GM12873 (cell line): Measurements from ENCODE around the gene DDX60.

Source experiments
- TF ChIP-seq, protein P1 (sequence below): IDR thresholded peaks from 2 replicates; pipeline ENCODE4 v1.5.1; 2012; ENCODE audit warnings: low read depth, mild to moderate bottlenecking, moderate library complexity, low read length, control low read depth; ENCODE audit not compliant: insufficient read depth; ENCODE audit errors: missing control alignments

The DDX60 gene

DNA sequence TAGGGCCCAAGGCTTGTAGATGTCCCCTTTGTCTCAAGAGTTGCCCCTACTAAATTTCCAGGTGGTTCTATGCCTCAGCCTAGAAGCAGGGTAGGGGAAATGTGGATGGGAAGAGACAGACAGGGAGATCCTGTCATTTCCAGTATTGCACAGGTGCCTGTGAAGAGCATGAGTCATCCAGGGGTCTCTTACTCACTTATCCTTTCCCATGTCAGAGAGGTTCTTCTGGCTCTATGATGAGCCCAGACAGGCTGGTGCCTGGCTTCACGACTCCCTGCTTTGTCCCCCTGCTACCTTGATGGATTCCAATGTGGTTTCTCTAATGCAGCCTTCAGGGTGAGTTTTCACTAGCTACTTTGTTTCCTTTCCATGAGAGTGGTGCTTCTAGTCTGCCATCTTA, 35.2 kb upstream of the DDX60 start:
- TF ChIP-seq, protein P1, sequence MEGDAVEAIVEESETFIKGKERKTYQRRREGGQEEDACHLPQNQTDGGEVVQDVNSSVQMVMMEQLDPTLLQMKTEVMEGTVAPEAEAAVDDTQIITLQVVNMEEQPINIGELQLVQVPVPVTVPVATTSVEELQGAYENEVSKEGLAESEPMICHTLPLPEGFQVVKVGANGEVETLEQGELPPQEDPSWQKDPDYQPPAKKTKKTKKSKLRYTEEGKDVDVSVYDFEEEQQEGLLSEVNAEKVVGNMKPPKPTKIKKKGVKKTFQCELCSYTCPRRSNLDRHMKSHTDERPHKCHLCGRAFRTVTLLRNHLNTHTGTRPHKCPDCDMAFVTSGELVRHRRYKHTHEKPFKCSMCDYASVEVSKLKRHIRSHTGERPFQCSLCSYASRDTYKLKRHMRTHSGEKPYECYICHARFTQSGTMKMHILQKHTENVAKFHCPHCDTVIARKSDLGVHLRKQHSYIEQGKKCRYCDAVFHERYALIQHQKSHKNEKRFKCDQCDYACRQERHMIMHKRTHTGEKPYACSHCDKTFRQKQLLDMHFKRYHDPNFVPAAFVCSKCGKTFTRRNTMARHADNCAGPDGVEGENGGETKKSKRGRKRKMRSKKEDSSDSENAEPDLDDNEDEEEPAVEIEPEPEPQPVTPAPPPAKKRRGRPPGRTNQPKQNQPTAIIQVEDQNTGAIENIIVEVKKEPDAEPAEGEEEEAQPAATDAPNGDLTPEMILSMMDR = no peak

DNA sequence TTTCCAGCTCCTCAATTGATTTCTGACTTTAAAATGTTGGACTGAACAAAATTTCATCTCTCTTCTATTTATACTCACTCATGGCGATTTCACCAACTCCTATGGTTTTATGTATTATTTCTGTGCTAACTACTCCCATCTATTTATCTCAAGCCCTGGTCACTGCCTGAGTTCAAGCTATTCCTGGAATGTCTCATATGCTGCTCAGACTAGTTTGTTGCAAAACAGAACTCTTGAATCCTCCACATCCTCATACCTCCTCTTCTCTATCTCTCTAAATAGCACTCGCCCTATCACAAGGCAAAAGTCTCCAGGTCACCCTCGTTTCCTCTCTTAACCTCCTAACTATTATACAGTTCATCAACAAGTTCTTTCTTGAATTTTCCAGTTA, 19.0 kb upstream of the DDX60 start:
- TF ChIP-seq, protein P1 = no peak

DNA sequence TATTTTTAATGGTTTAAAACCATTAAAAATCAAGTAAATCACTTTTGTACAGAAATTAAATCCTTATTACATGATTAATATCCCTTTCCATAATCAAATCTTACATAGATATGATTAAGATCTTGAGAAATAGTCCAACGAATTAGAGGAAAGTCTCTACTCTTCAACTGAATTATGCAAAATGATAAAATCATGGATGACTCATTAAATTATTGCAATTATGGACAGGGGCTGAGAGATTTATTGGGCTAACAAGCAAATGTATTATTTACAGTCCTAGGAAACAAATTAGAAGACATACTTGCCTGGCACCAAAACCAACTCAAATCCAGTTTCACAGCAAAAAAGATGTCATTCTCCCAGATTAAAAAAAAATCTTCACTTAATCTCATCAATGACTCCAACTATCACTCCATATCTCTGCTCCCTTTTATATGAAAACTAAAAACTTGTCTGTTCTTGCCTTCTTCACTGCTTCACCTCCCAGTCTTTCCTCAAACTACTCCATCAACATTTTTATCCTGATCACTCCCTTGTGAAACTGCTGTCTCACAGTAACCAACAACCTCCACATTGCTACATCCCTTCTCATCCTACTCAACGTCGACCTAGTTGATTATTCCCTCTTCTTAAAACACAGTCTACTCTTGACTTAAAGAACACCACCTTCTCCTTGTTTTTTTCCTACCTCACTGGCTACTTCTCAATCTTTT, 18.4 kb upstream of the DDX60 start:
- TF ChIP-seq, protein P1 = no peak

DNA sequence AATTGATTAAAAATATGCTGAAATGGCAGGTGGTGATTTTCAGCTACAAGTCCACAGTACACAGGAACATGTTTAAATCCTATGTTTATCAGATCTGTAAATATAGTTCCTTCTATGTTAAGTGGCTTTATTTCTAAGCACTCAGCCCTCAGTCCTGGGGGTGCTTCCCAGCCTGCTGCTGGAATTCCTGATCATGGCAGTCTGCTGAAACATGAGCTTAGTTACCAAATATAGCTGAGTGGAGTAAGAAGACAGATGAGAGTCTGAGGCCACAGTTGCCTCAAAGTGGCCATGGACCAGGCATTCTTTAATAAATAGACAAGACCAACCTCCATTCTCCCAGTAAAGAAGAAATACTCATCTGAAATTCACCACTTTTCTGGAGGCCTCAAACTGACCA, 17.1 kb upstream of the DDX60 start:
- TF ChIP-seq, protein P1 = no peak

DNA sequence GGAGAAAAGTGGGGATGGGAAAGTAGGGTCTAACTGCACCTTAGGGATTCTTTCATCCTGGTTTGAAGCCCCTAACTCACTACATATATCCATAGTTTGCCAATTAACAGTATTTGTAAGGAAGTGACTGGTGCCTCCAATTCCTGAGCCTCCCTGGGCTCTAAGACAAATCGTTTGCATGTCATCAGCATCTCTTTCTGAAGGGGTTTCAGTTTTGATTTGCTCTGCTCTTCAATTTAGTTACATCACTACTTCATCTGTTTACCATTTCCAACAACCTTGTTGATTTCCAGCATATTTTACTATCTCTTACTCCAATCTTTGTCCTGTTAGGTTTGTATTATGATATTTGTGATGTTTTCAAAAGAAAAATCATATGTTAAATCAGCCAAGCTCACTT, 15.5 kb upstream of the DDX60 start:
- TF ChIP-seq, protein P1 = no peak

DNA sequence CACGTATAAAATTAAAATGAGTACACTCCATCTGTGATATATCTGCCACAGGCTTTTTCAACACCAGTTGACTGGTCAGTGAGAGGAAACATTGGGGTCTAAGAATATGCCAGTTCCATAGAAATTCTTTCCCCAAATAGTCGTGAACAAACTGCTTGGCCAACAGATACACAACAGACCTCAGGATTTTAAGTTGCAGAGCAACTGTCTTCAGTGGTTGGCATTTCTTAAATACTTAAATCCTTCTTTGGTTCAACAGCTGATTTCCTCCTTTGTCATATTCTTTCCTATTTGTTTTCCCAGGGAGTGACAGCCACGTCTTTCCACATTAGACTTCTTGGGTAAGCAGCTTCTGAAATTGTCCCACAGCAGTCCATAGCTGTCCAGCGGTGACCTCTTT, 7.0 kb upstream of the DDX60 start:
- TF ChIP-seq, protein P1 = no peak

DNA sequence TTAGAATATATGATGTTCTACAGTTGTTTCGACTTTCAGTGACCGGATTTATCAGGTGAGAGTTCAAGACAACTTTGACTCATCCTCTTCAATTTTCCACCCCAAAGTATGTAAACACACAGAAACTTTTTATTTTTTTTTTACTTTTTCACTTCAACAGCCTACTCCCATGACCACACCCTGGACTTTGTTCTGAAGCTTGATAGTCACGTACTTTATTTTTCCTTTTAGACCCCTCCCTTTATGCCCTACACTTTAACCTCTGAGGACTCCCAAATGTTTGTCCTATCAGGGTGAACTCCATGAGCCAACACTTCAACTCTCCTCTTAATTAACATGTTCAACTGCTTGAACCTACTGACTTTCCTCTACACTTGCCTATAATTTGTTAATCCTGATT, 2.5 kb upstream of the DDX60 start:
- TF ChIP-seq, protein P1 = no peak
